Upper lobe of right lung (tissue), 1 donor: ENCODE data around the gene WDR37. TPM values are rescaled to one million over a fixed set of nuclear protein-coding genes. Genes with fewer than 3 reads are reported as not detected.
"Not testable (repeated sequence)": the region's sequence is repeated elsewhere in the genome, so short reads cannot be mapped to it uniquely, and the experiment has no call there.

Source experiments
- ATAC-seq: fragments of 200-7000 bp; cut with Tn5 transposase; one replicate; pipeline ENCODE4 v1.9.1; 2020; ENCODE audit warnings: mild to moderate bottlenecking, moderate library complexity
- DNase-seq: peaks from one replicate; pipeline ENCODE4 v3.0.0-alpha.2; 2020
- H3K27ac ChIP-seq: fragments of 200-600 bp; one replicate; pipeline ENCODE4 v1.8.0; 2022
- H3K27me3 ChIP-seq: fragments of 200-600 bp; one replicate; pipeline ENCODE4 v1.8.0; 2022; ENCODE audit warnings: mild to moderate bottlenecking
- H3K36me3 ChIP-seq: fragments of 200-600 bp; one replicate; pipeline ENCODE4 v1.8.0; 2022
- H3K4me1 ChIP-seq: fragments of 200-600 bp; one replicate; pipeline ENCODE4 v1.8.0; 2022
- H3K4me3 ChIP-seq: fragments of 200-600 bp; one replicate; pipeline ENCODE4 v1.8.0; 2022; ENCODE audit warnings: mild to moderate bottlenecking
- H3K9me3 ChIP-seq: fragments of 200-600 bp; one replicate; pipeline ENCODE4 v1.8.0; 2022
- intact Hi-C: fragments of 100-400 bp; cut with DNase I; formaldehyde crosslinking; loops from one replicate; pipeline ENCODE4 v1.11.0; 2022
- total RNA-seq: library from RNA; stranded (reverse); fragmentation: NEBNext Ultra II Directional; extraction: Animal tissue kit (Norgen Biotek cat#: 25700); gene quantifications from one replicate; pipeline ENCODE4 v1.2.1, GENCODE V29; 2021
- TF ChIP-seq, protein P1 (sequence below): fragments of 200-600 bp; IDR thresholded peaks from one replicate; pipeline ENCODE4 v1.8.0; 2022; ENCODE audit warnings: antibody characterized with exemption
- donor health status: DM: no; HTN: yes; CAD: no; lungs with severe emphysema.

Gene WDR37
- total RNA-seq, 1 donor from 2014 or later = 19.9 TPM

DNA sequence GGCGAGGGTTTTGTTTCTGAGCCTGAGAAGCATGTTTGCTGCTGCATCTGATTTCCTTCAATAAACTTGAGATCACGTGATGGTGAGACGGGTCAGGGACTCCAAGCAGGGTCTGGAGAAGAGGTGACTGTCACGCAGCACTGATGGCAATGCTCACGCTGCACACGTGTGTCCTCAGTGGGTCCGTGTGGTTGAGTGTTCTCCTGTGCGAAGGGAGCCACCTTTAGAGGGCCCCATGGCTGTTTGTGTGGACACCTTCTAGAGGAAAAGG lies 100.4 kb downstream of the WDR37 start:
- ATAC-seq (no peak), DNase-seq (no peak)
- H3K27ac ChIP-seq = no peak overlapping the region
- no peak overlapping the region for H3K4me3 ChIP-seq
- no peaks in the 10 kb centered on the region for H3K27me3 ChIP-seq
- intact Hi-C loops = no loop called here
- no peaks in the 10 kb centered on the region for H3K9me3 ChIP-seq
- TF ChIP-seq, protein P1, sequence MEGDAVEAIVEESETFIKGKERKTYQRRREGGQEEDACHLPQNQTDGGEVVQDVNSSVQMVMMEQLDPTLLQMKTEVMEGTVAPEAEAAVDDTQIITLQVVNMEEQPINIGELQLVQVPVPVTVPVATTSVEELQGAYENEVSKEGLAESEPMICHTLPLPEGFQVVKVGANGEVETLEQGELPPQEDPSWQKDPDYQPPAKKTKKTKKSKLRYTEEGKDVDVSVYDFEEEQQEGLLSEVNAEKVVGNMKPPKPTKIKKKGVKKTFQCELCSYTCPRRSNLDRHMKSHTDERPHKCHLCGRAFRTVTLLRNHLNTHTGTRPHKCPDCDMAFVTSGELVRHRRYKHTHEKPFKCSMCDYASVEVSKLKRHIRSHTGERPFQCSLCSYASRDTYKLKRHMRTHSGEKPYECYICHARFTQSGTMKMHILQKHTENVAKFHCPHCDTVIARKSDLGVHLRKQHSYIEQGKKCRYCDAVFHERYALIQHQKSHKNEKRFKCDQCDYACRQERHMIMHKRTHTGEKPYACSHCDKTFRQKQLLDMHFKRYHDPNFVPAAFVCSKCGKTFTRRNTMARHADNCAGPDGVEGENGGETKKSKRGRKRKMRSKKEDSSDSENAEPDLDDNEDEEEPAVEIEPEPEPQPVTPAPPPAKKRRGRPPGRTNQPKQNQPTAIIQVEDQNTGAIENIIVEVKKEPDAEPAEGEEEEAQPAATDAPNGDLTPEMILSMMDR = no peak
- no peaks in the 10 kb centered on the region for H3K4me1 ChIP-seq
- H3K36me3 ChIP-seq = no peaks in the 10 kb centered on the region

DNA sequence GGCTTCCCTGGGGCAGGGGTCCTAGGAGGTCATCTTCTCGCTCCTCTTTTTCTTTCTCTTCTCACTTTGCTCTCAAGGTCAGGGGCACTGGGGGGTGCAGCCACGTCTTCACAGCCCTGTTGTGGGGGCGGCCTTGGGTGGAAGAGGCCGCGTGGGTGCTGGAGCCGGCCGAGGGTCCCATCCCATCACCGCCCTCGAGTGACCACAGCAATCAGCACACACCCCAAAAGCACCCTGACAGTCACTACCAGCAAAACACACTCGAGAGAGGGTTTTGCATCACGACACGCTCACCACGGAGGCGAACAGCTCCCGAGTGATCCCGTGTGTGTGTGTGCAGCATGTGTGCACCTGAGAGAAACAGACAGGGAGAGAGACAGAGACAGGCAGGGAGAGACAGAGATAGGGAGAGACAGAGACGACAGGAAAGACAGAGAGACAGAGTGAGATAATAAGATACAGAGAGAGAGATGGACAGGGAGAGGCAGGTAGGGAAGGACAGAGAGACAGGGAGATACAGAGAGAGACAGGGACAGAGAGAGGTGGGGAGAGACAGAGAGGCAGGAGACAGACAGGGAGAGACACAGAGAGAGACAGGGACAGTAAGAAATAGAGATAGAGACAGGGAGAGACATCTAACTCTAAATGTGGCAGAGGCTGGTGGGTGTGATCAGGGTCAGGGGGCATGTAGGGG lies 100.9 kb downstream of the WDR37 start:
- Histone ChIP-seq H3K36me3 (no peaks in the 10 kb centered on the region), H3K9me3 (no peaks in the 10 kb centered on the region), H3K27me3 (no peaks in the 10 kb centered on the region), H3K4me1 (no peaks in the 10 kb centered on the region), H3K27ac (no peak overlapping the region), H3K4me3 (no peak overlapping the region)
- no peak for DNase-seq
- intact Hi-C loops = no loop called here
- no peak for ATAC-seq
- TF ChIP-seq, protein P1 = no peak

DNA sequence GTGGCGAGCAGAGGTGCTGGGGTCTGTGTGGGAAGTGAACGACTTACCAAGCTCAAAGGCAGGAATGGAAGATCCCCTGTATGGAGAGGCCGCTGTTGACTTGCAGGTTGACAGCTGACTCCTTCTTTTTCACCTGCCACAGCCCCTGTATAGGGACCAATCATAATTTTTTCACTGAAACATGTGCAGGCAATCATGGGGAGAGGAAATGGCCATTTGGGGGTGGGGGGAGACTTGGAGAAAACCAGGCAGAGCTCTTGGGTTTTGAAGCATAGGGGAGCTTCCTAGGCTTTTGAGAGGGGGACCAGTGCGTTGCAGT lies 101.4 kb downstream of the WDR37 start:
- ATAC-seq = no peak

DNA sequence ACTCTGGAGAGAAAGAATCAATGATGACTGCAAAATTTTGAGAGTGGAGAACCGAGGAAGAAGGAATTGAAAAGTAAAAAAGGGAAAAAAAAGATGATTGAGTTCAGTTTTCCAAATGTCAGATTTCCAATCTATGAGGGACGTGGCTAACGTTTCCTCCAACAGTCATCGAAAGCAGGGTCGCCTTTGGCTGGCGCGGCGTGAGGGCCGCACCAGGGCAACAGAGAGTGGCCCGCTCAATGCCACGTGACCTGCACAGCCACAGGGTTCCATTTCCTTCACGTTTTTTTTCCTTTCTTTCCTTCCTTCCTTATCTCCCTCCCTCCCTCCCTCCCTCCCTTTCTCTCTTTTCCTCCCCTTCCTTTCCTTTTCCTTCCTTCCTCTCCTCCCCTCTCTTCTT lies 101.9 kb downstream of the WDR37 start:
- DNase-seq = no peak

More for the DNA sequence above, 101.4 kb downstream of the WDR37 start:
- no peak for DNase-seq
- no peaks in the 10 kb centered on the region for H3K27me3 ChIP-seq
- TF ChIP-seq, protein P1 = no peak
- H3K9me3 ChIP-seq = no peaks in the 10 kb centered on the region
- intact Hi-C loops = no loop called here
- no peaks in the 10 kb centered on the region for H3K4me1 ChIP-seq
- no peaks in the 10 kb centered on the region for H3K36me3 ChIP-seq
- no peak overlapping the region for H3K27ac ChIP-seq
- no peak overlapping the region for H3K4me3 ChIP-seq

DNA sequence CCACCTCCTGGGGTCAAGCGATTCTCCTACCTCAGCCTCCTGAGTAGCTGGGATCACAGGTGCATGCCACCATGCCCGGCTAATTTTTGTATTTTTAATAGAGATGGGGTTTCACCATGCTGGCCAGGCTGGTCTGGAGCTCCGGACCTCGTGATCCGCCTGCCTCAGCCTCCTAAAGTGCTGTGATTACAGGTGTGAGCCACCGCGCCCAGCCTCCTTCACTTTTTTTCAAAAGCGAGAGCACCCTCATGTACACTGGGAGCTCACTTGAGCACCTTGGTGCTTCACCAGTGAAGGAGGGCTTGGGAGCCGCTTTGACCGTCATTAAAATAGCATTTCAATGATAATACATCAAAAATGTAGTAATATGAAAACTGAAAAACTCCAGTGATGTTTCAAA lies 102.4 kb downstream of the WDR37 start:
- DNase-seq, ATAC-seq, H3K9me3 ChIP-seq, H3K27me3 ChIP-seq, H3K4me3 ChIP-seq, intact Hi-C loops, H3K36me3 ChIP-seq, H3K27ac ChIP-seq, H3K4me1 ChIP-seq: not testable (repeated sequence)

More for the DNA sequence above, 101.9 kb downstream of the WDR37 start:
- ATAC-seq = no peak
- no peaks in the 10 kb centered on the region for H3K36me3 ChIP-seq
- H3K4me1 ChIP-seq = no peaks in the 10 kb centered on the region
- no peak overlapping the region for H3K27ac ChIP-seq
- no peaks in the 10 kb centered on the region for H3K27me3 ChIP-seq
- intact Hi-C loops = no loop called here
- no peaks in the 10 kb centered on the region for H3K9me3 ChIP-seq
- TF ChIP-seq, protein P1 = no peak
- H3K4me3 ChIP-seq = no peak overlapping the region

DNA sequence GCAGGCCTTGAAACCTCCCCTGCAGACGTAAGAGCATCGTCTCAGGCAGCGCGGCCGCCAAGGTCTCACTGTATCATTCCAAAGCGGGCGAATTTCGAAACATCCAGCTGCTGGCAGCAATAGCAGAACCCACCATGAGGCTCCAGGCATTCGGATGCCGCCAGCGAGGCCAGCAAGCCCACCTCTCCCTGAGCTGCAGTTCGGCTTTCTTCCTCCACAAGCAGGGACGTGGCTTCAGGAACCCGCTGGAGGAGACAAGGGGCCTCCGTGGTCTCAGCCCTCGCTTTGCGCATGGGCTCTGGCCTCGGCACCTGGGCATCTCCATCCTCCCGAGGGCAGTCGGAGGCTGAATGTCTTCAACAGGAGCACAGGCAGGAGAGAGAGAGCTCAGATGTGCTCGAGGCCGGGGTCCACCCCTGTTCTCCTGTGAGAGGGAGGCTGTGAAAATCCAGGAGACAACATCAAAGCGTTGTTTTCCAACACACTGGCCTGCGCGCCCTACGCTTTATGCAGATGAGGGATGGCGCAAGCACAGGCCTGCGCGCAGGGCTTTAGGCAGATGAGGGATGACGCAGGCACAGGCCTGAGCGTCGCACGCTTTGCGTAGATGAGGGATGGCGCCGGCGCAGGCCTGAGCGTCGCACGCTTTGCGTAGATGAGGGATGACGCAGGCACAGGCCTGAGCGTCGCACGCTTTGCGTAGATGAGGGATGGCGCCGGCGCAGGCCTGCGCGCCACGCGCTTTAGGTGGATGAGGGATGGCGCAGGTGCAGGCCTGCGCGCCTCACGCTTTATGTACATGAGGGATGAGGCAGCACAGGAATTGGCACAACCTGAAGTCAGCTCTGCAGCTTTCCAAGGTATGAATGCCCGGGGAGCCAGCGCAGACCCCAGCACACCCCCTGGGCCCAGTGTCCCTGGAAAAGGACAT lies 103.2 kb downstream of the WDR37 start:
- peak; percentile 51 for DNase-seq
- Histone ChIP-seq H3K4me1 (no peaks in the 10 kb centered on the region), H3K27me3 (no peaks in the 10 kb centered on the region), H3K36me3 (no peaks in the 10 kb centered on the region), H3K4me3 (no peak overlapping the region), H3K9me3 (no peaks in the 10 kb centered on the region), H3K27ac (no peak overlapping the region)
- intact Hi-C loops = no loop called here
- TF ChIP-seq, protein P1 = no peak
- no peak for ATAC-seq
